ENCODE measurements around the gene C5AR1.
"Not testable (repeated sequence)": the region's sequence is repeated elsewhere in the genome, so short reads cannot be mapped to it uniquely, and the experiment has no call there.

Gene C5AR1

DNA sequence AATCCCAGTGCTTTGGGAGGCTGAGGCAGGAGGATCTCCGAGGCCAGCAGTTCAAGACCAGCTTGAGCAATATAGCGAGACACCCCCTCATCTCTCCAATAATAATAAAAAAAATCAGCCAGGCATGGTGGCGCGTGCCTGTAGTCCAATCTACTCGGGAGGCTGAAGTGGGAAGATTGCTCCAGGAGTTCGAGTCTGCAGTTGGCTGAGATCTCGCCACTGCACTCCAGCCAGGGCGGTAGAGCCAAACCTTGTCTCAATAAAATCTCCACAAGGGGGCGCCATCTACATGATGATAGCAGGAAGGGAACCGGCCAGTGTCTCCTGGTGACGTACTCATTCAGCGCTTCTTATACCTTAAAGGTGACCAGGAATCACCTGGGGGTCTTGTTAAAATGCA lies 13.6 kb upstream of the C5AR1 start:
- peak; percentile 85 for DNase-seq

GRCh38 chr19:47300867-47301266 lies 8.8 kb upstream of the C5AR1 start:
- not testable (repeated sequence) for DNase-seq

- no peak for DNase-seq
Measured at GRCh38 chr19:47302249-47302648, 7.4 kb upstream of the C5AR1 start.

- no peak for DNase-seq
Measured at GRCh38 chr19:47303966-47304365, 5.7 kb upstream of the C5AR1 start.

- peak; percentile 81 for DNase-seq
Measured at GRCh38 chr19:47305309-47305751, 4.3 kb upstream of the C5AR1 start.

DNA sequence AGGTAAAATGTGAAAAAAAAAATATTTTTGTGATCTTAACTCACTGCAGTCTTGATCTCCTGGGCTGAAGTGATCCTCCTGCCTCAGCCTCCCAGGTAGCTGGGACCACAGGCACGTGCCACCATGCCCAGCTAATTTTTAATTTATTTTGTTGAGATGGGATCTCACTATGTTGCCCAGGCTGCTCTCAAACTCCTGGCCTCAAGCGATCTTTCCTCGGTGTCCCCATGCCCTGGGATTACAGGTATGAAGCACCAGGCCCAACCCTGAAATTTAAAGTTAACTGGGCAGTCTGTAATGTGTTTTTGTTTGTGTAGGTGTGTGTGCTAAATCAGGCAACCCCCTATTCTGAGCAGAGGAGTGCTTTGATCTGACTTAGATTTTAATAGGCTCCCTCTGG lies 3.4 kb upstream of the C5AR1 start:
- DNase-seq: no peak

- no peak for DNase-seq
Measured at GRCh38 chr19:47309038-47309437, 623 bp upstream of the C5AR1 start.

- DNase-seq: no peak
Measured at GRCh38 chr19:47310323-47310722, 662 bp downstream of the C5AR1 start.

GRCh38 chr19:47310819-47311218 lies 1.2 kb downstream of the C5AR1 start:
- DNase-seq: no peak

DNA sequence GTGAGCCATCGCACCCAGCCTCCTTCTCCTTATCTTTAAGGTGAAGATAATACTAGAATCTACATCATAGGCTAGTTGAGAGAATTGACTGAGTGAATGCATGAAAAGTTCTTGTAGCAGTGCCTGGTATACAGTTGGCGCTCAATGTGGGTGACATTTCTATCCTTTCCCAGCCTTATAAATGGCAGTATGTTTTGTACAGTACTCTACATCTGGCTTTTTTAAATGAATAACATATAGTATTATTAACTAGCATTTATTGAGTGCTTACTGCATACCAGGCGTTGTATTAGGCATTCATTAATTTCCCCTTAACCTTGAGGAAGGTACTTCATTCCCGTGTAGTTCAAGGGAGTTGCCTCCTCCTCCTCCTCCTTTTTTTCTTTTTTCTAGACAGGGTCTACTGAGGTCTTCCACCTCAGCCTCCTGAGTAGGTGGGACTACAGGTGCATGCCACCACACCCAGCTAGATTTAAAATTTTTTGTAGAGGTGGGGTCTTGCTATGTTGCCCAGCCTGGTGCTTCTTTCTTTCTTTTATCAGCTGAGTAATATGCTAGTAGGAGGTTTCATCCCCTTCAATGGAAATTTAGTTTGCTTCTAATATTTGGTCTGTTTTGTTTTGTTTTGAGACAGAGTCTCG lies 2.8 kb downstream of the C5AR1 start:
- DNase-seq: no peak

DNA sequence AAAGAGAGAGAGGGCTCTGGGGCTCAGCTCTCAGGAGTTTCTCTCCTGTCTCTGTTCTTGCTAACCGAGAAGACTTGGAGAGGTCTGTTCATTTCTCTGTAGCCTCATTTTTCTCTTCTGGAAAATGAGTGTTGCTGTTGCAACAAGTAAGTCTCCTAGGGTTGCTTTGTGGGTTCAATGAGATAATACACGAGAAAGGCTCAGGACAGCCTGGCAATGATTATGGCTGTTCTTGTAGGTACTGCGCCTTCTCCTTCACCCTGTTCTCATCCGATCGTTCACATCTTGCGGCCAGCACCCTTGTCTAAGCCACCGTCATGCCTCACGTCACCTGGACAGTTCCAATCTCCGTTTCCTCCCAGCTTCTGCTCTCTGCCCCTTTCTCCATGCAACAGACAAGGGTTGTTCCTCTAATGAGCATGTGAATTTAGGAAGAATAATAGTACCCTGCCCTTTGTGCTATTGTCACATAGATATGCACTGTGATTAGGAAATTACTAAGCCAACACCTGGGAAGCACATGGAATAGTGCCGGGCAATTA lies 4.2 kb downstream of the C5AR1 start:
- DNase-seq: no peak

- DNase-seq: no peak
Measured at GRCh38 chr19:47315125-47315821, 5.6 kb downstream of the C5AR1 start.

GRCh38 chr19:47316513-47316912 lies 6.9 kb downstream of the C5AR1 start:
- no peak for DNase-seq

- DNase-seq: no peak
Measured at GRCh38 chr19:47319923-47320871, 10.5 kb downstream of the C5AR1 start.

DNA sequence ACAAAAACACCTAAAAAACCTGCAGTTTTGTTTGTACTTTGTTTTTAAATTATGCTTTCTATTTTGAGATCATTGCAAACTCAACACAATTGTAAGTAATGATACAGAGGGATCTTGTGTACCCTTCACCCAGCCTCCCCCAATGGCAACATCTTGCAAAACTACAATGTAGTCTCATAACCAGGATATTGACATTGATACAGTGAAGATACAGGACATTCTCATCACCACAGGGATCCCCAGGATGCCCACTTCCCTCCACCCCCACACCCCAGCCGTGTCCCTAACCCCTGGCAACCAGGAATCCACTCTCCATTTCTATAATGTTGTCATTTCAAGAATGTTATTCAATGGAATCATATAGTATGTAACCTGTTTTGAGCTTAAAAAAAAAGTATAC lies 12.0 kb downstream of the C5AR1 start:
- DNase-seq: no peak

- DNase-seq: no peak
Measured at GRCh38 chr19:47322058-47322457, 12.4 kb downstream of the C5AR1 start.

DNA sequence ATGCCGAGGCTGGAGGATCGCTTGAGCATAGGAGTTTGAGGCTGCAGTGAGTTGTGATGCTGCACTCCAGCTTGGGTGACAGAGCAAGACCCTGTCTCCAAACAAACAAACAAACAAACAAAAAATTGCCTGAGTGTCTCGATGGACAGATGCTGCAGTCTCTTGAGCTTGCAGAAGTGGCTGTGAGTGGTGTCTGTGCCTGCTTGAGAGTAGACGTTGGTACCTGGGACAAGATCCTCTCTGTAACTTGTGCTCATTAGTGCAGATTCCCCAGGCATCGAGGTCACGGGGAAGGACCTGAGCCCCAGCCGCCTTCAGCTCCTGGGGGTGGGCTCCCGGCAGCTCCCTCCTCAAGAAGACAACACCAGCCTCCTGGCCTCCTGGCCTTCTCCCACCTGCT lies 13.7 kb downstream of the C5AR1 start:
- DNase-seq: no peak

DNA sequence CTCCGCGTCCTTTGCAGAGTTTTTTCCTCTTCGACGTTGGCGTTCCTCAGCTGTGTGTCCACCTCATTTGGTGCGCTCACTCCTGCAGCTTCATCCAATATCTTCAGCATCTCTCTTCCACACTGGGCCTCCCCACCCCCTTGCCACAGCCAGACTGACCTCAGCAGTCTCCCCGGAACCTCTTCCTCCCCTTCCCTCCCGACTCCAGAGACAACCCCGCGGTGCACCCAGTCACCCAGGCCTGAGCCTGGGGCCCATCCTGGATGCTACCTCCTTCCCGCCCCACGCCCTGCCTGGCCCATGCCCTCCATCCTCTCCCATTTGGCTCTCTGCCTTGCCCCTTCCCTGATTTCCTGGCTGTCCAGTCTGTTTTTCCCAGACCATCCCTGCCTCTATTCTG lies 14.2 kb downstream of the C5AR1 start:
- DNase-seq: no peak

GRCh38 chr19:47324502-47324901 lies 14.8 kb downstream of the C5AR1 start:
- no peak for DNase-seq

- no peak for DNase-seq
Measured at GRCh38 chr19:47330466-47330869, 20.8 kb downstream of the C5AR1 start.

DNA sequence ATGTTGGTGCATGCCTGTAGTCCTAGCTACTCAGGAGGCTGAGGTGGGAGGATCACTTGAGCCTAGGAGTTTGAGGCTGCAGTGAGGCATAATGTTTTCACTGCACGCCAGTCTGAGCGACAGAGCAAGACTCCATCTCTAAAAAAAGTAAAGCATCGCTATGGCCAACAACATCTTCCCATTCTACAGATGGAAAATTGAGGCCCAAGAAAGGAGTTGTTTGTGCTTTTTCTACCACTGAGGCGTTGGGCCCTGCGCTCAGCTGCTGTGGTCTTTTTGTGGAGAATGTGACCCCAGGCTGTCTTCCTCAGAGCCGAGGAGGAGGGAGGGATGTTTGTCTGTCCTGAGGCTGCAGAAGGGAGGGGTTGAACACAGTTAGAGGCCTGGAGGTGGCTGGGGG lies 21.8 kb downstream of the C5AR1 start:
- no peak for DNase-seq

- DNase-seq: no peak
Measured at GRCh38 chr19:47331931-47332547, 22.4 kb downstream of the C5AR1 start, which contains the start of gene C5AR2. Gene C5AR2 (plus strand): TSS chr19:47332175. CDS start chr19:47340800, 8,625 bp downstream.
